Esophagus muscularis mucosa (tissue), 4 donors: Measurements from ENCODE around the gene MAP2K6. TPM values are rescaled to one million over a fixed set of nuclear protein-coding genes. Genes with fewer than 3 reads are reported as not detected.
A peak's percentile ranks its signal among the peaks of the same experiment; 100 is the strongest.

ENCODE experiments used
- DNase-seq: peaks from one replicate; pipeline ENCODE4 v3.0.0-alpha.2; 2017; ENCODE audit errors: extremely low spot score
- H3K27ac ChIP-seq, 4 donors: fragments of 200-600 bp; sonication (generic); replicated peaks in 1 of 4; 1 replicate in 3 of 4; 2 replicates in 1 of 4; pipeline ENCODE4 v1.5.1; 2016 to 2019; ENCODE audit warnings: mild to moderate bottlenecking in 1 of 4
- H3K27me3 ChIP-seq, 4 donors: fragments of 200-600 bp; sonication (generic); one replicate each; pipeline versions ENCODE4 v1.5.1 to v1.6.0; 2016 to 2019
- H3K36me3 ChIP-seq, 4 donors: fragments of 200-600 bp; sonication (generic); one replicate each; pipeline ENCODE4 v1.5.1; 2016 to 2019
- H3K4me1 ChIP-seq, 4 donors: fragments of 200-600 bp; sonication (generic); one replicate each; pipeline ENCODE4 v1.5.1; 2016 to 2019
- H3K4me3 ChIP-seq, 4 donors: fragments of 200-600 bp; sonication (generic); 1 replicate in 2 of 4; 2 replicates in 2 of 4; pipeline ENCODE4 v1.5.1; 2016 to 2019; ENCODE audit warnings: mild to moderate bottlenecking in 4 of 4, moderate library complexity in 1 of 4
- H3K9me3 ChIP-seq, 4 donors: fragments of 200-600 bp; sonication (generic); 1 replicate in 3 of 4; 2 replicates in 1 of 4; pipeline ENCODE4 v1.5.1; 2016 to 2019
- EP300 ChIP-seq: sonication (generic); formaldehyde crosslinking; IDR thresholded peaks from one replicate; pipeline ENCODE4 v1.6.1; 2017; ENCODE audit warnings: antibody characterized with exemption
- POLR2A ChIP-seq: fragments of 450-650 bp; IDR thresholded peaks from one replicate; pipeline ENCODE4 v1.6.1; 2017; ENCODE audit warnings: antibody characterized with exemption, moderate library complexity, mild to moderate bottlenecking, low read depth
- POLR2AphosphoS5 ChIP-seq, 2 donors: sonication (generic); formaldehyde crosslinking; IDR thresholded peaks; one replicate each; pipeline ENCODE4 v1.6.1; 2017; ENCODE audit warnings: antibody characterized with exemption in 2 of 2
- WGBS: methylation state at CpG from one replicate; pipeline ENCODE4 v1.1.5; 2018; 5-methylcytosine and 5-hydroxymethylcytosine counted together
- intact Hi-C: fragments of 100-400 bp; cut with DNase I; formaldehyde crosslinking; loops from one replicate; pipeline ENCODE4 v1.15.1; 2023
- total RNA-seq, 4 donors: library from RNA; depleted of rRNA; stranded (reverse); fragments of >200 nt; gene quantifications; one replicate each; pipeline versions ENCODE4 v1.1.0 to v1.2.1, GENCODE V29; 2016
- TF ChIP-seq, protein P1 (sequence below), 3 experiments: fragments of 200-600 bp in 2 of 3; fragments of 450-650 bp in 1 of 3; sonication (generic) in 2 of 3; IDR thresholded peaks; one replicate each; pipeline ENCODE4 v1.5.1; 2017 to 2019; ENCODE audit warnings: antibody characterized with exemption in 3 of 3, mild to moderate bottlenecking in 2 of 3, moderate library complexity in 1 of 3

MAP2K6 gene
- total RNA-seq, 4 donors from 2014 or later: 0.83 to 3.1 (median 1.5) TPM

DNA sequence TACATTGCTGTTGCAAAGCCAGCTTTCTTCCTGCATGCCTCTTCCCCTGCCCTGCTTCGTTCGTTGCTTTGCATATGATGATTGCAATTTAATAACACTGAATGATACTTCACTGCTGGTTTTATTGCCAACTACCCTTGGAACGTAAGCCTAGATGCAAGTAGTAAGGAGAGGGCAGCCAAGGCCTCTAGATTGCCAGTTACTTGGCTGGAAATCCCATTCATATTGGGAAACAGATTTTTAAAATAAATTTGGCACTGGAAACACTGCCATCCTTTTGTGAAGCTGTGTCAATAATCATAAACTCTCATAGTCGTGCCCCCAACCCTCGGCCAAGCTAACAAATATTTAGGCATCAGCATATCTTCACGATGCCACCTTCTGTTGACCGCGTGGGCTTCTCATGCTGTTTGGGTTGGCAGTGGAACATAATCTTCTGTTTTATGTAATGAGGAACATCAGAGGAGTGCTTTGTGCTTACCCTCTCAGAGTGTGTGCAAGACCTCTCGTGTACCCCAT, 86.5 kb downstream of the MAP2K6 start:
- H3K36me3 ChIP-seq: no peaks in the 10 kb centered on the region
- H3K9me3 ChIP-seq: no peaks in the 10 kb centered on the region
- no peak for DNase-seq
- TF ChIP-seq POLR2A (no peak), POLR2AphosphoS5 (IDR thresholded peaks at IDR 0.05) (no peak), EP300 (no peak)
- TF ChIP-seq, protein P1, sequence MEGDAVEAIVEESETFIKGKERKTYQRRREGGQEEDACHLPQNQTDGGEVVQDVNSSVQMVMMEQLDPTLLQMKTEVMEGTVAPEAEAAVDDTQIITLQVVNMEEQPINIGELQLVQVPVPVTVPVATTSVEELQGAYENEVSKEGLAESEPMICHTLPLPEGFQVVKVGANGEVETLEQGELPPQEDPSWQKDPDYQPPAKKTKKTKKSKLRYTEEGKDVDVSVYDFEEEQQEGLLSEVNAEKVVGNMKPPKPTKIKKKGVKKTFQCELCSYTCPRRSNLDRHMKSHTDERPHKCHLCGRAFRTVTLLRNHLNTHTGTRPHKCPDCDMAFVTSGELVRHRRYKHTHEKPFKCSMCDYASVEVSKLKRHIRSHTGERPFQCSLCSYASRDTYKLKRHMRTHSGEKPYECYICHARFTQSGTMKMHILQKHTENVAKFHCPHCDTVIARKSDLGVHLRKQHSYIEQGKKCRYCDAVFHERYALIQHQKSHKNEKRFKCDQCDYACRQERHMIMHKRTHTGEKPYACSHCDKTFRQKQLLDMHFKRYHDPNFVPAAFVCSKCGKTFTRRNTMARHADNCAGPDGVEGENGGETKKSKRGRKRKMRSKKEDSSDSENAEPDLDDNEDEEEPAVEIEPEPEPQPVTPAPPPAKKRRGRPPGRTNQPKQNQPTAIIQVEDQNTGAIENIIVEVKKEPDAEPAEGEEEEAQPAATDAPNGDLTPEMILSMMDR (IDR thresholded peaks at IDR 0.05): no peak
- intact Hi-C loops: no loop called here
- 42% methylated on average over 9 of the region's 9 CpGs for WGBS
- no peaks in the 10 kb centered on the region for H3K27me3 ChIP-seq
- H3K4me1 ChIP-seq: peaks cover 13 to 32% (median 27%) of the 10 kb centered on the region in 4 donors
- peak overlapping the region in 2 of 4 donors; percentile 48 to 58 for H3K27ac ChIP-seq
- peak overlapping the region in 1 of 4 donors; percentile 22 for H3K4me3 ChIP-seq

DNA sequence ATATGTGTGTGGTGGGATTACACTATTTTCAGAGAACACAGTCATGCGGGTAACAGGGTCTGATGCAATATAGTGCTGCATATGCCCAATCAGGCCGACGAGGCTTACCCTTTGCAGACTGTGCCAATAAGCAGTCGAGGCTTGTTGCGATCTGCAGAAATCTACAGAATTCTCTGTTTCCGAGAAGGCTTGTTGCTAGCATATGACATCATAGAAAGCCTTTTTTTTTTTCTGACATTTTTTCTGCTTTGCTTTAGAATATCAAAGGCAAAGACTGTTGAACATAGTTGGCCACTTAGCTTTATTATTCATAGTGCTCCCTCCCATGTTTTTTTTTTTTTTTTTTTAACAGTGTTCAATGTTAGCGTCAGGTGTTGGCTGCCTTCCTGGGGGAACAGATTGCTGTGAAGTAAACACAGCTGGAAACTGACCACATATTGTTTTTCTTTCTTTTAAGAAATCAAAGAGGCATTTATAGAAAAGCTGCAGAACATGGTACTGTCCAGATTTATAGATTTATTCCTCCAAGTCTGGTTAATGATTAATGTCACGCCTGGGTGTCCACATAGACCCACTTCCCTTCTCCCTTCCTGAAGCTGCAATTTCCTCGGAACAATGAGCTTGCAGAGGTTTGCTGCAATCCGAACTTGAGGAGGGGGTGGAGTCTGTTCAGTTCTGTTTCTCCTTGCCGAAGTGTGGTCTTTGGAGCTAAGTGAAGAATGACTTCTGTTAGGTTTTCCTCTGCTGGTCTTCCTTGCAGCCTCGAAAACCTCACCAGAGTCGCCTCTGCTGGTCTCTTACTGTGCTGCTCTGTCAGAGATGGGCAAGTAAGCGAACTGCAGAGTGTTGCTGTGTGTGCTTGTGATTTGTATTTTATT, 87.3 kb downstream of the MAP2K6 start:
- H3K27me3 ChIP-seq: no peaks in the 10 kb centered on the region
- no peaks in the 10 kb centered on the region for H3K9me3 ChIP-seq
- H3K36me3 ChIP-seq: no peaks in the 10 kb centered on the region
- intact Hi-C loops: no loop called here
- H3K4me3 ChIP-seq: peak overlapping the region; percentile 10 to 37 (median 22)
- 29% methylated on average over 14 of the region's 14 CpGs for WGBS
- peak overlapping the region; percentile 5 to 38 (median 24) for H3K27ac ChIP-seq
- peaks cover 13 to 32% (median 27%) of the 10 kb centered on the region in 4 donors for H3K4me1 ChIP-seq
- TF ChIP-seq POLR2AphosphoS5 (IDR thresholded peaks at IDR 0.05) (no peak), EP300 (no peak), POLR2A (no peak)
- TF ChIP-seq, protein P1 (IDR thresholded peaks at IDR 0.05): no peak
- no peak for DNase-seq

DNA sequence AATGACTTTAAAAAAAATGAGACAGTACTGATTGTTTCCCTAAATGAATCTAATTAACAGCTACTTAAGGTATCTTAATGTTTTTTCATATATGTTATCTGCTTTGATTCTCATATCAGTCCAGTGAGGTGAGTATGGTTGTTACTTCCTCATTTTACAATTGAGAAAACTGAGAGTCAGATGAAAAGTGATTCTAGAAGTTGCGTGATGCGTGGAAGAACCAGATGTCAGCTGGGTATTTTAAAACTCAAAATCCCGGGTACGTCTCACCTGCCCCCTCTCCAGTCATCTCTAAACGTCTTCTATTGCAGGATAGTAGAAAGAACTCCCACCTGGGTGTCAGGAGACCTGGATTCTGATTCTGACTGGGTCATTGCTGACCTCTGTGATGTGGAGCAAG, 89.2 kb downstream of the MAP2K6 start:
- TF ChIP-seq, protein P1 (IDR thresholded peaks at IDR 0.05): no peak
- TF ChIP-seq POLR2AphosphoS5 (IDR thresholded peaks at IDR 0.05): no peak
- no peak for TF ChIP-seq EP300
- no peak for TF ChIP-seq POLR2A
- no peaks in the 10 kb centered on the region for H3K9me3 ChIP-seq
- no peaks in the 10 kb centered on the region for H3K36me3 ChIP-seq
- DNase-seq: no peak
- no peak overlapping the region for H3K4me3 ChIP-seq
- 79% methylated on average over 5 of the region's 5 CpGs for WGBS
- intact Hi-C loops: no loop called here
- H3K27ac ChIP-seq: no peak overlapping the region
- peaks cover 13 to 32% (median 27%) of the 10 kb centered on the region in 4 donors for H3K4me1 ChIP-seq
- no peaks in the 10 kb centered on the region for H3K27me3 ChIP-seq

DNA sequence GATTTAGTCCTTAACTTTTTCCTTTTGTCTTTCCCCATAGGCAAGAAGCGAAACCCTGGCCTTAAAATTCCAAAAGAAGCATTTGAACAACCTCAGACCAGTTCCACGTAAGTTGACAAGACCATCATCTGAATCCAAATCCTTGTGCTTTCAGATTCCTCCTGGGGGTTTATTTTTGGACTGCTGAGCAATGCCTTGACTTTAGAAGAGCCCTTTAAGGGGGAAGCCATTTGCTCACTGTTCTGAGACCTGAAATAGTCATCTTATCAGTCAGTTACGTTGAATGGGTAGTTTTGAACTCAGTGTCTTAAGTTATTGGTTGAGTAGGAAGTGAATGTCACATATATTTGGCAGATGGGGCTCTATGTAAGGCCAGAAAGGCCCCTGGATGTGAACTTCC, 91.2 kb downstream of the MAP2K6 start:
- H3K27ac ChIP-seq: no peak overlapping the region
- TF ChIP-seq EP300: no peak
- TF ChIP-seq, protein P1 (IDR thresholded peaks at IDR 0.05): no peak
- no peak for TF ChIP-seq POLR2AphosphoS5 (IDR thresholded peaks at IDR 0.05)
- no peak for TF ChIP-seq POLR2A
- H3K27me3 ChIP-seq: no peaks in the 10 kb centered on the region
- H3K4me3 ChIP-seq: no peak overlapping the region
- no peaks in the 10 kb centered on the region for H3K36me3 ChIP-seq
- H3K9me3 ChIP-seq: no peaks in the 10 kb centered on the region
- no peak for DNase-seq
- 87% methylated on average over 3 of the region's 3 CpGs for WGBS
- intact Hi-C loops: no loop called here
- peaks cover 9 to 23% (median 19%) of the 10 kb centered on the region in 4 donors for H3K4me1 ChIP-seq
